Measurements from ENCODE around the gene STRA6.
A peak's percentile ranks its signal among the peaks of the same experiment; 100 is the strongest.

Gene STRA6

GRCh38 chr15:74202452-74203401 lies at the start of gene STRA6:
Gene STRA6 (minus strand): TSS chr15:74202787. CDS start chr15:74202267, 520 bp downstream.
- DNase-seq (ENCODE audit: low read depth, low spot score), result peak; percentile 97

DNA sequence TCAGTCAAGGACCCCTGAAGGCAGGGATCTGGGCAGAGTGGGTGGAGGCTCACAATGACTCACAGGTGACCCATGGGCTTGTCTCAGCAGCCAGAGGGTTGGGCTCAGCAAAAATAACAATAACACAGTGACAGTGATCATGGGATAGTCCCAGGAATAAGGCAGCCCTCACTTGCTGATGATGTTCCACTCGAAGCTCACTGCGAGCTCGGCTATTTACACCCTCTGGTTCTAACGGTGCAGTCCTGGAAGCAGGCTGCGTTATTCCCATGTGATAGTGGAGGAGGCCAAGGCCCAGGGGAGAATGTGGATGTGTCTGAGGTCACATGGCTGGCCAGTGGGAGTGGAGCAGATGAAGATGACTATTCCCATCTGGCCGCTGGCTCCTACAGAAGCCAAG lies 49.7 kb upstream of the STRA6 start:
- no peak for DNase-seq (ENCODE audit: low read depth, low spot score)

DNA sequence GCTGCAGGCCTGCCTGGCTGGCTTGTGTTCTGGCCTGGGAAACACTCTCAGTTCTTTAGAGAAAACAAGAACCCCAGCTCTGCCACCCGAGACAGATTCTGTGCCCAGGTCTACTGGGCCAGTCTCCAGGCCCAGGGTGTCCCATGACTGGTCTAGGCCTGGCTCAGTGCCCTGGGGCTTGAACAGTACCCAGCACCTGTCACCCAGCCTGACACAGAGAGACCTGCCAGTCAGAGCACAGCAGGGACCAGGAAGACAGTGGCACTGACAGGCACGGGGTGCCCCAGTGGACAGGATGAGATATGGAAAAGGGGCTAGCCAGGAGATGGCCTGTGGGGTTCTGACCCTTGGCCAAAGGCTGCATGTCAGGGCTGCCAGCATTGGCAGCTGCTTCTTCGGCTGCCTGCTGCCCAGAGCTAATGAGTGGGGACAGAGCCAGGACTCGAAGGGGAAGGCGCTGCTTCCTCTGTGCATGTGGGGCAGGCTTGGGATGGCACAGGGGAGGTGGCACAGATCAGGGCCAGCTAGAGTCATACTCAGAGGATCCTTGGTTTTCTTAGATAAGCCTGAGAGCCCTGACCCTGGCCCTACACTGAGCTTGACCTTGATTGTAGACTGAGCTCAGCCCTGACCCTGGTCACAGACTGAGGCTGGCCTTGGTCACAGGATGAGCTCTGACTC lies 48.7 kb upstream of the STRA6 start:
- DNase-seq (ENCODE audit: low read depth, low spot score), result no peak

GRCh38 chr15:74250266-74250665 lies 47.7 kb upstream of the STRA6 start:
- no peak for DNase-seq (ENCODE audit: low read depth, low spot score)

DNA sequence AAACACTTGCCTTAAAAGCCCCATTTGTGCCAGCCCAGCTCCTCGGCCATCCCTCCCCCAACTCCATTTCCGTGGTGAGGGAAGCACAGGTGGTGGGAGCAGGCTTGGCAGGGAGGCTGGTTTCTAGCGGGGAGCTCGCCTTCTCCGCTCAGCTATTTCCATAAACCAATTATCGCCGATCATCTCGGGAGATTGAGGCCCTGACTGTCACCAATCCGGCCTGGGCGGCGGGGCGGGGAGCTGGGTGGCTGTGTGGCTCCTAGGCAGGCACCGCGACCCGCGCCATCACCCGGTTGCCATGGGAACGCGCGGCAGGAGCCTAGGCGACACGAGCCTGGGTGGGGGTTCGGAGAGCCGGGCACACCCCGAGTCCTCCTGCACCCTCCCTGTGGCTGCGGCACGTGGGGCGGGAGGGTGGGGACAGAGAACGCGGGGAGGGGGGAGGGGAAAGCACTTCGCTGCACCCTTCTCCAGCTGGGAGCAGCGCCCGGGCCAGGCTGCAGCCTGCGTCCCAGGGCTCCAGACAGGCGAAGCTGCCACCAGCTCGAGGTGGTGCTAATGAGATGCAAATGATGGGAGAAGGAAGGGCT lies 42.9 kb upstream of the STRA6 start:
- DNase-seq (ENCODE audit: low read depth, low spot score), result peak; percentile 43

- DNase-seq (ENCODE audit: low read depth, low spot score), result no peak
Observed at GRCh38 chr15:74244822-74245341, 42.3 kb upstream of the STRA6 start.

DNA sequence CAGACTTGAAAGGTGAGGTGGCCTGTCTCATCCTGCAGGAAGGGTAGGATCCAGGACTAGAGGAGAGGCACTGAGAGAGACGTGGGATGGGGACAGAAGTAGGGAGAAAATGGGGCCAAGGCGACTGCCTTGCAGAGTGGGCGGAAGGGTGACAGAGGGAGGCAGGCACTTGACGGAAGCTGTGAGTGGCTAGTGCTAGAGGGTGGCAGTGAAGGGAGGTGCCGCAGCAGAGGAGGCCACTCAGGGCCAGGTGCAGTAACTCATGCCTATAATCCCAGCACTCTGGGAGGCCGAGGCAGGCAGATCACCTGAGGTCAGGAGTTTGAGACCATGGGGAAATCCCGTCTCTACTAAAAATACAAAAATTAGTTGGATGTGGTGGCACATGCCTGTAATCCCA lies 40.8 kb upstream of the STRA6 start:
- no peak for DNase-seq (ENCODE audit: low read depth, low spot score)

GRCh38 chr15:74242441-74243185 lies 40.0 kb upstream of the STRA6 start:
- peak; percentile 56 for DNase-seq (ENCODE audit: low read depth, low spot score)

DNA sequence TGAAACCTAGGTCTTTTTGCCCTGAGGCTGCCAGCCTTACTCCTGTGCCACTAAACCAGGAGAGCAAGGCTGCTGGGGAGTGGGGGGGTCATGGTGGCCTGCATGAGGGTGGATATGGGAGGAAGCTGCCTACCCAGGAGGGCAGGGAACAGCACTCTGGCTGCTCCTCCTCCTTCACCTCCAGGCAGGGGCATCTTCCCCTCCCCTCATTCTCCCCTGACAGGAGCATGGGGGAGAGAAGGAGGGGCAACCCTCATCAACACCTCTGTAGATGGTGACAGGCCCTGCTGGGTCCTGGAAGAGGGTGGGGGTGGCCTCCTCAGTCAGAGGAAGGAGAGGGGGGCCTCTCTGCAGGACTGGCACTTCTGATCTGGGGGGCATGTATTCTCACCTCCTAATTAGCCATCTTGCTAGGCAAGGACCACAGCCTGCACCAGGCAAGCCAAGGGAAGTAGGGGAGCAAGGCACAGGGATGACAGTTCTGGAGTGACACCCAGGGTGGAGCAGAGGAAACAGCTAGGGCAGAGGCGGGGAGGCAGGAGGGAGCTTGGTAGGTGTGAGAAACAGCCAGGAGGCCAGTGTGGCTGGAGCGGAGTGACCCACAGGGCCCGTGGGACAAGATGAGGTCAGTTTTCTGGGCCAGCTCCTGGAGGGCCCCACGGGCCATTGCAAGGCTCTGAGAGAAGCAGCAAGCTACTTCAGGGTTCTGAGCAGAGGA lies 38.5 kb upstream of the STRA6 start:
- no peak for DNase-seq (ENCODE audit: low read depth, low spot score)

DNA sequence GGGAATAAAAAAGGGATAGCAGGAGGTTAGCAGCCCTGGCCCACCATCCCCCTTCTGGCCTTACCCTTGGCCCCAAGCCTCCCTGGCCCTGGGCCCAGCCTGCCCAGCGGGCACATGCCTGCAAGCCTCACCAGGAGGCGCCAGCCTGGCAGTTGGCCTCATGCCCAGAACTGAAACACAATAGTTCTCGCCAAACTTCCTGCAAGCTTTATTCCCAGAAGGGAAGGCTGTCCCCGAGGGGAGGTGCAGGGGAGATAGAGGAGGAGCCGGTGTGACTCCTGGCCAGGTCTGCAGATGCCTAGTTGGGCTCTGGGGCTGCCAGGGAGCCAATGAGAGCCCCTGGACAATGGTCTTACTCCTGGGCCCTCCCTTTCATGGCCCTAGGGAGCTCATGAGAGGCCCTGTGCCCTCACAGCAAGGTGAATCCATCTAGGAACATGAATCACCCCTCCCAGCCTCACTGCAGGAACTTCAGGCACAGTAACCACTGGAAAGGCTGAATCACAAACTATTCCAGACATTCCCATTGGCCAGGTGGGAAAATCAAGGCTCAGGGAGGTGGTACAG lies 37.5 kb upstream of the STRA6 start:
- DNase-seq (ENCODE audit: low read depth, low spot score), result peak; percentile 40

- no peak for DNase-seq (ENCODE audit: low read depth, low spot score)
Observed at GRCh38 chr15:74239051-74239705, 36.6 kb upstream of the STRA6 start.

DNA sequence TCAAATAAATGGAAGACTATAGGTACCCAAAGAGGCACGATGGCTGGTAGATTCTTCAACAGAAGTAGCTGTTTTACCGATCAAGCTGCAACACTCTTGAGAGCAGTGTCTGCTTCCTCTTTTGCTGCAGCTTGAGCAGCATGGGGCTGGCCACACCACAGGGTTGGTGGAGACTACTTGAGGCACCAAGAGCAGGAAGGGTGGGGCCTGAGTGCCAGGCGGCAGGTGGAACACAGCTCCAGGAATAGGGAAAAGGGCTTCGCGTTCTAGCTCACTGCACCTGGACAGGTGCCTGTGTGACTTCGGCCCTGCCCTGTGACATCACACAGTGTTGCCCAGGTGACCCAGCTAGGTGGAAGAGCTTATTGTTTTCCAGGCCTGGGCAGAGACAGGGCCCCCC lies 33.4 kb upstream of the STRA6 start, which contains the start of gene CCDC33:
TSS of gene CCDC33 (plus strand) at position 365 of the 400 bp plus-strand sequence. CDS start 394 bp downstream, outside the sequence.
- no peak for DNase-seq (ENCODE audit: low read depth, low spot score)

DNA sequence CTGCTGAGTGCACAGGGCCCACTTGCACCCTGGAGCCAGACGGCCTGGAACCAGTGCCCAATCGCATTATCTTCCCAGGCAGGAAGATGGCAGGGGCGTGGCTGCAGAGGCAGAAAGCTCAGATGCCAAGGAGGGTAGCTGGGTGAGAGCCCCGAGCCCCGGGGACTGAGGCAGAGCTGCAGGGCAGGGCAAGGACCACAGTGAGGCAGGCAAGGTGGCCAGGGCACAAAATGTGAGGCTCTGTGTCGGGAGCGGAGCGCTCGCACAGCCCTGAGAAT lies 31.9 kb upstream of the STRA6 start:
- no peak for DNase-seq (ENCODE audit: low read depth, low spot score)

DNA sequence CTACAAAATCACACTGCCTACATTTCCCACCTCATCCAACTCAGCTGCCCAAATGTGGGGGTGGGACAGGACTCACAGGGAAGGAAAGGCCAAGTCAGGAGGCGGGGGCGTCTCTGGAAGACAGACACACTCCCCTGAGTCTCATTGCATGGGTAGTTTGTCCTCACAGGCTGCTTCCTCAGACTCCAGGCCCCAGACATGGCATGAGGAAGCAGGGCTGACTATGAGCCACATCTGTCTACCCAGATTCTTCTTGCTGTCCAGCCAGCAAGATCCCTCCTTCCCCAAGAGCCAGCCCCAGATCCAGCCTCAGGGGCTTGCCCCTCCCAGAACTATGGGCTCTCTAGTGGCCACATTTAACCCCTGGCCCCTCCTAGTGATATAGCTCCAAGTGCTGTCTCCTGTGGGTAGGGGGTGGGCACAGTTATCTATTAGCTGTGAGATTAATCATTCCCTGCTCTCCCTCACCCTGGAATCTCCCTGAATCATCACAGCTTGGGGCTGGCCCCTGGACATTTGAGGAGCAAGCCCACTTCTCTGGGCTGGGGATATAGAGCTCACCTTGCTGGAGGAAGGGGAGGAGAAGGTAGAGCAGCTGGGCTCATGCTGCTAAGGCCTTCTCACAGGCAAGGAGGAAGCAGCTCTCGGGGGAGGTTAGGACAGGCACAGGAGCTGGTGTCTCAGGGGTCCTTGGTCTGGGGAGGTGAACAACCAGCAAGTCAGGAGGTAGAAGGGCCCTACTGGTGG lies 31.4 kb upstream of the STRA6 start:
- no peak for DNase-seq (ENCODE audit: low read depth, low spot score)

DNA sequence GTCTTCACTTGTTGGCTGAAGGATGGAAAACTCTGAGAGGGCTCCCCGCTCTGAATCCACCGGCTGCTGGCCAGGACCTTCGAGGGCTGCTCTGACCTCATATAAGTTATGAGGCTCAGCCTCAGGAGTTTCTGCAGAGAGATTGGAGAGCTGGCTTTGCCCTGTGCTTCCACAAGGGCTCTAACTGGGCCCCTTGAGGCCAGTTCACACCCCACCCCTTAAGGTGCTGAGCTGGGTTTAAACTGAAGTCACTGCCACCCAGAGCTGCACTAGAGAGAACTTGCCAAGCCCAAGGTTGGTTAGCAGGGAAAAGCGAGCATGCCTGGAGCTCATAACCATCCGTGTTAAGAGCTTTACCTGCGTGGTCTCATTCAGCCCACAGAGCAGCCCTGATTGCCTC lies 30.8 kb upstream of the STRA6 start:
- DNase-seq (ENCODE audit: low read depth, low spot score), result no peak

DNA sequence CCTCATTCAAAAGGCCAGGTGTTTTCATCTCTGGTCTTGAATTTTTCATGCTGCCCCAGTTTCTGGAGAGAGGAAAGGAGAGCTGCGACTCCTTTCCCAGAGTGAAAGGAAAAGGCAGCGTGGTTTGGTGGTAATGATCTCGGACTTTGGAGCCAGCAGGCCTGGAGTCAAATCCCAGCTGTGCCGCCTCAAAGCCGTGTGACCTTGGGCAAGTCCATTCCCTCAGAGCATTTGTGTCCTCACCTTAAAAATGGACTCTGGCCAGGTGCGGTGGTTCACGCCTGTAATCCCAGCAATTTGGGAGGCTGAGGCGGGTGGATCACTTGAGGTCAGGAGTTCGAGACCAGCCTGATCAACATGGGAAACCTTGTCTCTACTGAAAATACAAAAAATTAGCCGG lies 28.9 kb upstream of the STRA6 start:
- no peak for DNase-seq (ENCODE audit: low read depth, low spot score)

- no peak for DNase-seq (ENCODE audit: low read depth, low spot score)
Observed at GRCh38 chr15:74229686-74230085, 27.1 kb upstream of the STRA6 start.

DNA sequence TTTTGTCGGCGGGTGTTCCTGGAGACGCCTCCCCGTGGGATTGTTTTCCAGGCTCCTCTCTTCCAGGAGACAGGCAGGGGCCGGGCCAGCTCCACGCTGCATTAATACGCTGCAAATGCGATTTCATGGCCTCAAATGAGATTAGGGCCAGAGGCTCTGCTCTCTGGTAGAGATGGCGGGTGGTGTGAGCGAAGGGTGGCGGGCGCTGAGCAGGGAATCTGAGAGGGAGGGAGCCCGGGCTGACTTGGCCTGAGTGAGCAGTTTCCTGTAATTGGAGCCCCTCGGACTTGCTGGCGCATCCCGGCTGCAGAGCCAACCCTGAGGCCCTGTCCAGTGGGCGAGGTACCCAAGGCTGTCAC lies 26.1 kb upstream of the STRA6 start:
- DNase-seq (ENCODE audit: low read depth, low spot score), result peak; percentile 78

GRCh38 chr15:74227968-74228722 lies 25.6 kb upstream of the STRA6 start:
- DNase-seq (ENCODE audit: low read depth, low spot score), result no peak
